Esophagus squamous epithelium (tissue), 5 donors: Measurements from ENCODE around the gene LOXL4. TPM values are rescaled to one million over a fixed set of nuclear protein-coding genes. Genes with fewer than 3 reads are reported as not detected.
A peak's percentile ranks its signal among the peaks of the same experiment; 100 is the strongest.

Experiments
- DNase-seq: peaks from one replicate; lab custom pipeline; 2025; lab: John Stamatoyannopoulos, UW
- H3K27ac ChIP-seq, 4 donors: fragments of 200-600 bp; sonication (generic); one replicate each; pipeline ENCODE4 v1.5.1; 2016 to 2019; ENCODE audit warnings: mild to moderate bottlenecking in 1 of 4
- H3K27me3 ChIP-seq, 4 donors: fragments of 200-600 bp; sonication (generic); 1 replicate in 3 of 4; 2 replicates in 1 of 4; pipeline versions ENCODE4 v1.5.1 to v1.6.0; 2017 to 2021; ENCODE audit warnings: antibody characterized with exemption in 1 of 4
- H3K36me3 ChIP-seq, 3 donors: fragments of 200-600 bp; sonication (generic); one replicate each; pipeline ENCODE4 v1.5.1; 2016 to 2019
- H3K4me1 ChIP-seq, 3 donors: fragments of 200-600 bp; sonication (generic); one replicate each; pipeline ENCODE4 v1.5.1; 2017 to 2019
- H3K4me3 ChIP-seq, 4 donors: fragments of 200-600 bp; sonication (generic); 1 replicate in 3 of 4; 2 replicates in 1 of 4; pipeline ENCODE4 v1.5.1; 2016 to 2019; ENCODE audit warnings: mild to moderate bottlenecking in 2 of 4, moderate library complexity in 1 of 4
- H3K9me3 ChIP-seq, 3 donors: fragments of 200-600 bp; sonication (generic); one replicate each; pipeline ENCODE4 v1.5.1; 2016 to 2019
- CTCF ChIP-seq, 6 experiments: fragments of 450-650 bp in 4 of 6; fragments of 200-600 bp in 2 of 6; sonication (generic) in 2 of 6; IDR thresholded peaks; one replicate each; pipeline ENCODE4 v1.5.1; 2016 to 2019; ENCODE audit warnings: antibody characterized with exemption in 6 of 6, mild to moderate bottlenecking in 4 of 6, moderate library complexity in 4 of 6
- POLR2A ChIP-seq, 4 donors: fragments of 450-650 bp; IDR thresholded peaks; one replicate each; pipeline ENCODE4 v1.6.1; 2017; ENCODE audit warnings: antibody characterized with exemption in 4 of 4, mild to moderate bottlenecking in 4 of 4, moderate library complexity in 3 of 4
- WGBS, 2 donors: methylation state at CpG; one replicate each; pipeline ENCODE4 v1.1.5; 2018; 5-methylcytosine and 5-hydroxymethylcytosine counted together
- intact Hi-C: fragments of 100-400 bp; cut with DNase I; formaldehyde crosslinking; loops from one replicate; pipeline ENCODE4 v1.15.0; 2022
- total RNA-seq, 4 donors: library from RNA; depleted of rRNA; stranded (reverse); fragments of >200 nt; gene quantifications; one replicate each; pipeline ENCODE4 v1.1.0, GENCODE V29; 2016
- donor health status: DM: yes; HTN: yes; CAD: no.

The LOXL4 gene
- total RNA-seq, 4 donors from 2014 or later, result 0.19 to 3.5 (median 1.4) TPM

GRCh38 chr10:98263088-98263487 is 4.9 kb downstream of the LOXL4 start:
- intact Hi-C loops, result no loop called here
- H3K27ac ChIP-seq, result no peak overlapping the region
- 91 to 93% methylated on average over 6 to 7 of the region's 7 CpGs for WGBS, 2 donors
- H3K4me3 ChIP-seq, result no peak overlapping the region
- no peaks in the 10 kb centered on the region for H3K36me3 ChIP-seq
- no peak for DNase-seq
- TF ChIP-seq POLR2A (IDR thresholded peaks at IDR 0.05) (no peak), CTCF (IDR thresholded peaks at IDR 0.05) (no peak)
- H3K9me3 ChIP-seq, result no peaks in the 10 kb centered on the region
- H3K4me1 ChIP-seq, result peaks cover 3 to 41% (median 6%) of the 10 kb centered on the region in 3 donors
- peaks cover 0 to 32% (median 0%) of the 10 kb centered on the region in 4 donors for H3K27me3 ChIP-seq

GRCh38 chr10:98262571-98262970 is 5.4 kb downstream of the LOXL4 start:
- no peak for DNase-seq
- no peak overlapping the region for H3K4me3 ChIP-seq
- no peaks in the 10 kb centered on the region for H3K36me3 ChIP-seq
- no peak overlapping the region for H3K27ac ChIP-seq
- no peak for TF ChIP-seq POLR2A (IDR thresholded peaks at IDR 0.05)
- peak in 4 of 6 experiments; percentile 20 to 56 (median 34) for TF ChIP-seq CTCF (IDR thresholded peaks at IDR 0.05)
- H3K9me3 ChIP-seq, result no peaks in the 10 kb centered on the region
- 58% methylated on average over 6 of the region's 7 CpGs; no CpG with 5 or more reads in 1 of the 2 donors for WGBS, 2 donors
- H3K4me1 ChIP-seq, result peaks cover 0 to 36% (median under 1%) of the 10 kb centered on the region in 3 donors
- intact Hi-C loops, result no loop called here
- H3K27me3 ChIP-seq, result peaks cover 0 to 27% (median 0%) of the 10 kb centered on the region in 4 donors

- H3K4me1 ChIP-seq, result peaks cover 0 to 27% (median 0%) of the 10 kb centered on the region in 3 donors
- DNase-seq, result no peak
- WGBS, 2 donors, result 50 to 78% methylated on average over 2 to 5 of the region's 15 CpGs
- no peak overlapping the region for H3K4me3 ChIP-seq
- H3K27me3 ChIP-seq, result peaks cover 0 to 18% (median 0%) of the 10 kb centered on the region in 4 donors
- no peak for TF ChIP-seq CTCF (IDR thresholded peaks at IDR 0.05)
- no peak for TF ChIP-seq POLR2A (IDR thresholded peaks at IDR 0.05)
- H3K36me3 ChIP-seq, result no peaks in the 10 kb centered on the region
- H3K9me3 ChIP-seq, result no peaks in the 10 kb centered on the region
- H3K27ac ChIP-seq, result no peak overlapping the region
- intact Hi-C loops, result no loop called here
Observed at GRCh38 chr10:98261436-98262277, 6.3 kb downstream of the LOXL4 start.

DNA sequence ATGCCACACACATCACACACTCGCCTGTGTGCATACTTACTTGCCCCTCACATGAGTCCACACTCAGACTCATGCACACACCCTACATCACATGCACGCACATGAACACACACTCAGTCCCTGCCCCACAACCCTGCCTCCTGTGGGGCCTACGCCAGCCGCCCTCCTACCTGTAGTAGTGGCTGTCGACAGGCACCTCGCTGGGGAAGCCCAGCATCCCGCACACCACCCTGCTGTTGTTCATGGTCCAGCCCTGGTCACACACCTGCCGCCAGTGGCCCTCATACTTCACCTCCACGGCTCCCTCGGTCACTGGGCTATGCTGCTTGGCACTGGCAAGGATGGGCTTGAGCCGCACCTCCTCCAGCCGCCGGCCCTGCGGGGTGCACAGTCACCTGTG is 7.2 kb downstream of the LOXL4 start:
- H3K27me3 ChIP-seq, result peaks cover 0 to 9% (median 0%) of the 10 kb centered on the region in 4 donors
- TF ChIP-seq POLR2A (IDR thresholded peaks at IDR 0.05) (no peak), CTCF (IDR thresholded peaks at IDR 0.05) (no peak)
- H3K36me3 ChIP-seq, result no peaks in the 10 kb centered on the region
- no peak for DNase-seq
- WGBS, 2 donors, result 60 to 69% methylated on average over 2 to 7 of the region's 14 CpGs
- intact Hi-C loops, result no loop called here
- no peaks in the 10 kb centered on the region for H3K9me3 ChIP-seq
- H3K4me1 ChIP-seq, result peaks cover 0 to 18% (median 0%) of the 10 kb centered on the region in 3 donors
- no peak overlapping the region for H3K27ac ChIP-seq
- no peak overlapping the region for H3K4me3 ChIP-seq

DNA sequence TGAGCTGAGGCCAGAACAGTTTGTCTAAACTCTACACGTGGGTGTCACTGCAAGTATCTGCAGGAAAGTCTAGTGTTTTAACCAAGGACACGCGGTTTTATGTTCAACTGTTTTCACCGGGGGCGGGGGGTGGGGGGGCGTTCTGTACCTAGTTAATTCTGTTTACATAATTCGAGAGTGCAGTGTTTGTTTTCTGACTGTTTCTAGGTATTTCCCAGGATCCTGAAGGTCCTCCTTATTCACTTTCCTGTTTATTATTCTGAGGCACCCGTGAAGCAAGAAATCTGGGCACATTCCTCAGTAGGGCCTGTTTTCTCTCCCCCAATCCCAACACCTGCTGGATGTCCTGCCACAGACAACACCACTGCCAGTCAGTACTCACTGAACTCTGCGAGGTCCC is 7.6 kb downstream of the LOXL4 start:
- H3K4me3 ChIP-seq, result no peak overlapping the region
- TF ChIP-seq POLR2A (IDR thresholded peaks at IDR 0.05), result no peak
- no peaks in the 10 kb centered on the region for H3K9me3 ChIP-seq
- peaks cover 0 to 5% (median 0%) of the 10 kb centered on the region in 4 donors for H3K27me3 ChIP-seq
- peak overlapping the region in 1 of 4 donors; percentile 21 for H3K27ac ChIP-seq
- intact Hi-C loops, result no loop called here
- no peaks in the 10 kb centered on the region for H3K36me3 ChIP-seq
- DNase-seq, result no peak
- WGBS, 2 donors, result 21 to 42% methylated on average over 9 of the region's 9 CpGs
- H3K4me1 ChIP-seq, result peaks cover 0 to 14% (median 0%) of the 10 kb centered on the region in 3 donors
